Endothelial cell of umbilical vein (primary cell): ENCODE measurements around the gene CD72. TPM values are rescaled to one million over a fixed set of nuclear protein-coding genes. Genes with fewer than 3 reads are reported as not detected.

Source experiments
- BruUV-seq: library from RNA; stranded (reverse); fragments of 400-500 nt; replicated peaks from 2 replicates; lab custom pipeline; 2021; lab: Mats Ljungman, UMichigan
- CTCF ChIA-PET: fragments of 300-600, 350-600 bp; sonication (Branson Sonifier 250); formaldehyde crosslinking; loops from one replicate; lab custom pipeline; 2021; ENCODE audit warnings: antibody characterized with exemption, inconsistent platforms; lab: Charles Lee
- POLR2A ChIA-PET: fragments of 300-600, 350-600 bp; sonication (Branson Sonifier 250); formaldehyde crosslinking; loops from one replicate; lab custom pipeline; 2021; ENCODE audit warnings: antibody characterized with exemption, inconsistent platforms; lab: Charles Lee
- DNase-seq: peaks from one replicate; pipeline ENCODE4 v3.0.0-alpha.2; 2011; ENCODE audit warnings: low read depth, low spot score
- FAIRE-seq: peaks from 2 replicates; lab custom pipeline; 2011; peaks lifted over from hg19 to GRCh38; lab: Jason Lieb, UNC
- H2AFZ ChIP-seq: 2 replicates; pipeline ENCODE4 v1.6.0; 2012; ENCODE audit warnings: low read depth, low read length, control low read depth, inconsistent platforms
- H3K27ac ChIP-seq: 2 replicates; pipeline ENCODE4 v1.5.1; 2011; ENCODE audit warnings: low read depth, mild to moderate bottlenecking, control low read depth, low read length, moderate library complexity; ENCODE audit not compliant: insufficient read depth
- H3K27me3 ChIP-seq, 2 experiments: 2 replicates each; pipeline versions ENCODE4 v1.6.0 to v1.6.1; 2011; ENCODE audit warnings: low read length in 2 of 2, mixed read lengths in 1 of 2; ENCODE audit not compliant: control insufficient read depth in 2 of 2, insufficient read depth in 2 of 2
- H3K36me3 ChIP-seq, 2 experiments: 2 replicates in 1 of 2; 3 replicates in 1 of 2; pipeline ENCODE4 v1.5.1; 2011; ENCODE audit warnings: low read length in 2 of 2, mild to moderate bottlenecking in 1 of 2, moderate library complexity in 1 of 2; ENCODE audit not compliant: control insufficient read depth in 2 of 2, insufficient read depth in 2 of 2; ENCODE audit errors: extremely low read depth in 1 of 2
- H3K4me1 ChIP-seq: 3 replicates; pipeline ENCODE4 v1.5.1; 2011; ENCODE audit warnings: mild to moderate bottlenecking, low read length; ENCODE audit not compliant: control insufficient read depth, insufficient read depth; ENCODE audit errors: extremely low read depth
- H3K4me2 ChIP-seq: 2 replicates; pipeline ENCODE4 v1.6.1; 2011; ENCODE audit warnings: low read length, control low read depth, mixed read lengths; ENCODE audit not compliant: insufficient read depth
- H3K4me3 ChIP-seq, 3 experiments: fragments of 200-600 bp in 1 of 3; sonication (generic), shearing (Covaris generic) in 1 of 3; replicated peaks in 1 of 3; 2 replicates each; pipeline ENCODE4 v1.5.1; 2011 to 2016; ENCODE audit warnings: control low read depth in 3 of 3, low read length in 3 of 3, mild to moderate bottlenecking in 2 of 3, inconsistent platforms in 1 of 3, low read depth in 1 of 3, moderate library complexity in 1 of 3; ENCODE audit not compliant: insufficient read depth in 1 of 3
- H3K79me2 ChIP-seq: 2 replicates; pipeline ENCODE4 v1.6.0; 2012; ENCODE audit warnings: low read length, inconsistent platforms; ENCODE audit not compliant: control insufficient read depth, insufficient read depth
- H3K9ac ChIP-seq: replicated peaks from 2 replicates; pipeline ENCODE3; 2011; ENCODE audit warnings: low read length, control low read depth; ENCODE audit not compliant: insufficient read depth; ENCODE audit errors: extremely low read depth
- H3K9me1 ChIP-seq: replicated peaks from 3 replicates; pipeline ENCODE4 v1.6.0; 2011; ENCODE audit warnings: mild to moderate bottlenecking, low read length; ENCODE audit not compliant: control insufficient read depth, insufficient read depth; ENCODE audit errors: extremely low read depth
- H3K9me3 ChIP-seq: replicated peaks from 2 replicates; pipeline ENCODE4 v1.5.1; 2012; ENCODE audit warnings: low read length, inconsistent platforms; ENCODE audit not compliant: control insufficient read depth, insufficient read depth
- H4K20me1 ChIP-seq: replicated peaks from 2 replicates; pipeline ENCODE3; 2011; ENCODE audit warnings: mild to moderate bottlenecking, low read length; ENCODE audit not compliant: control insufficient read depth, insufficient read depth; ENCODE audit errors: extremely low read depth
- EZH2 ChIP-seq: IDR thresholded peaks from 2 replicates; pipeline ENCODE4 v1.6.1; 2012; ENCODE audit warnings: borderline replicate concordance, low read depth, mild to moderate bottlenecking, moderate library complexity, low read length, inconsistent platforms; ENCODE audit not compliant: severe bottlenecking
- FOS ChIP-seq: IDR thresholded peaks from 2 replicates; pipeline ENCODE4 v1.6.1; 2011; ENCODE audit warnings: mild to moderate bottlenecking, low read length, moderate library complexity, borderline replicate concordance; ENCODE audit not compliant: insufficient read depth
- GATA2 ChIP-seq: IDR thresholded peaks from 2 replicates; pipeline ENCODE4 v1.7.0; 2011; ENCODE audit warnings: low read depth, mild to moderate bottlenecking, moderate library complexity, mixed read lengths, low read length; ENCODE audit not compliant: insufficient read length, insufficient read depth
- JUN ChIP-seq: IDR thresholded peaks from 2 replicates; pipeline ENCODE4 v1.6.1; 2011; ENCODE audit warnings: borderline replicate concordance, low read depth; ENCODE audit not compliant: insufficient read length, insufficient read depth
- MYC ChIP-seq: IDR thresholded peaks from one replicate; pipeline ENCODE4 v1.6.1; 2011; ENCODE audit warnings: mild to moderate bottlenecking, low read depth, low read length
- POLR2A ChIP-seq: IDR thresholded peaks from 2 replicates; pipeline ENCODE4 v1.6.1; 2012; ENCODE audit warnings: low read depth, mild to moderate bottlenecking, control low read depth, low read length
- POLR2AphosphoS5 ChIP-seq: IDR thresholded peaks from 2 replicates; pipeline ENCODE4 v1.6.1; 2012; ENCODE audit warnings: low read depth, mild to moderate bottlenecking, control low read depth, low read length, moderate library complexity; ENCODE audit not compliant: insufficient read depth
- dilution Hi-C: fragments of 300-500 bp; cut with MboI; formaldehyde crosslinking; loops from one replicate; pipeline ENCODE4 v1.15.0; 2019; ENCODE audit warnings: low sequenced_read_pairs; ENCODE audit not compliant: extremely low pct_ligation_motif_present
- intact Hi-C: fragments of 100-400 bp; cut with micrococcal nuclease; formaldehyde crosslinking; loops from one replicate; pipeline ENCODE4 v1.10.0; 2022
- polyA plus RNA-seq, 4 experiments: library from polyadenylated mRNA; depleted of rRNA in 3 of 4; stranded (reverse) in 3 of 4; unstranded in 1 of 4; fragments of >200 nt; gene quantifications; 2 replicates each; pipeline versions ENCODE4 v1.2.1 to v1.2.3, GENCODE V29; 2011 to 2012; ENCODE audit warnings: missing spikeins in 1 of 4
- total RNA-seq: library from RNA; stranded (reverse); gene quantifications from 2 replicates; pipeline ENCODE4 v1.2.3, GENCODE V29; 2021
- TF ChIP-seq, protein P1 (sequence below): IDR thresholded peaks from 2 replicates; pipeline ENCODE4 v1.6.1; 2011; ENCODE audit not compliant: insufficient read depth, insufficient read length
- TF ChIP-seq, protein P2 (sequence below), 2 donors: IDR thresholded peaks; 1 replicate in 1 of 2; 2 replicates in 1 of 2; pipeline ENCODE4 v1.5.1; 2011; ENCODE audit warnings: low read length in 2 of 2, mild to moderate bottlenecking in 2 of 2, moderate library complexity in 2 of 2, control low read depth in 1 of 2, inconsistent platforms in 1 of 2, low read depth in 1 of 2; ENCODE audit not compliant: insufficient read depth in 1 of 2; ENCODE audit errors: extremely low read depth in 1 of 2

Gene CD72
- total and polyA plus RNA-seq, 2 donors (not counting 3 experiments of a cell fraction or from before 2014, with no cell fraction given) = 0.39 TPM; not detected in 1

DNA sequence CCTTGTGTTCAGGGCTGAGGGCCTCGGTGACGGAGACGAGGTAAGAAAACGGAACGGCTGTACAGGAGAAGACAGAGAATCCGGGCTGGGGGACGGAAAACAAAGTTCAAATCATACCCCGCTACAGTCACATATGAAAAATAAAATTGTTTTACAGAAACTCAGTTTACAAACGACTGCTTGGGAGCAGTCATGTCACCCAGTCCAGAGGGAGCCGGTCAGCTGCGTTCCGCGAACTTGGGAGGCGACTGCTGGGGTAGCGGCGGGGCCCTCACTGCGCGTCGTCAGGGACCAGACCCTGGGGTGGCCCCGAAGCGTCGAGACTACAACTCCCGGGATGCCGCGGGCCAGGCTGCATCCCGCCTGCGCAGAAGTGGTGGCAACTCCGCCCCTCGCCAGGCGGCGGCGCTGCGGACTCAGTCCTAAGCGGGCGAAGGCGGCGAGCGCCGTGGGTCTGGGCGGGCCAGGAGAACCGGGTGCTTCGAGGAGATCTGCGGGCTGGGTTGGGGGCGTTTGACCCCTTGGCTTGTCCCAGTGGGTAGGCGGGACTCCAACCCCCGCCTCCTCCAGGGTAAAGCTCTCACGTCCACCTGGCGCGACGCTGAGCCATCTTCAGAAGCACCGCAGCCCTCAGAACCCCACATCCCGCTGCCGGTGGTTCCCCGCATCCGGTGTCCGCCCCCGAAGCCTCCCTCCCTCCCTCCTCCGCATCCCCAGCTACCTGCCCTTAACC, 28.5 kb upstream of the CD72 start:
- Histone ChIP-seq H3K4me1 (peaks cover 6% of the 10 kb centered on the region), H3K4me3 (peak overlapping the region; percentile 39 to 80 (median 47)), H3K79me2 (no peaks in the 10 kb centered on the region), H3K4me2 (peak overlapping the region; percentile 95), H2AFZ (peak overlapping the region; percentile 98), H3K9ac (peak overlapping the region; percentile 65), H3K27me3 (peaks cover 0 to 2% of the 10 kb centered on the region in 2 experiments), H4K20me1 (no peaks in the 10 kb centered on the region), H3K9me3 (no peaks in the 10 kb centered on the region), H3K27ac (peak overlapping the region; percentile 24), H3K36me3 (no peaks in the 10 kb centered on the region), H3K9me1 (no peaks in the 10 kb centered on the region)
- DNase-seq = peak; percentile 91
- peak; percentile 90 for FAIRE-seq
- intact Hi-C loops (loop anchor here (1.0 to 5.0 kb wide), 3 partner anchors 50 to 236 kb away; no protein-coding TSS in a partner anchor), dilution Hi-C loops (no loop called here)
- POLR2A ChIA-PET = no interaction called here
- BruUV-seq = TSS peak; percentile 59
- TF ChIP-seq FOS (no peak), POLR2A (peak; percentile 27), POLR2AphosphoS5 (peak; percentile 67), JUN (no peak), EZH2 (no peak), MYC (no peak), GATA2 (no peak)
- TF ChIP-seq, protein P1, sequence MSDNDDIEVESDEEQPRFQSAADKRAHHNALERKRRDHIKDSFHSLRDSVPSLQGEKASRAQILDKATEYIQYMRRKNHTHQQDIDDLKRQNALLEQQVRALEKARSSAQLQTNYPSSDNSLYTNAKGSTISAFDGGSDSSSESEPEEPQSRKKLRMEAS = no peak
- TF ChIP-seq, protein P2, sequence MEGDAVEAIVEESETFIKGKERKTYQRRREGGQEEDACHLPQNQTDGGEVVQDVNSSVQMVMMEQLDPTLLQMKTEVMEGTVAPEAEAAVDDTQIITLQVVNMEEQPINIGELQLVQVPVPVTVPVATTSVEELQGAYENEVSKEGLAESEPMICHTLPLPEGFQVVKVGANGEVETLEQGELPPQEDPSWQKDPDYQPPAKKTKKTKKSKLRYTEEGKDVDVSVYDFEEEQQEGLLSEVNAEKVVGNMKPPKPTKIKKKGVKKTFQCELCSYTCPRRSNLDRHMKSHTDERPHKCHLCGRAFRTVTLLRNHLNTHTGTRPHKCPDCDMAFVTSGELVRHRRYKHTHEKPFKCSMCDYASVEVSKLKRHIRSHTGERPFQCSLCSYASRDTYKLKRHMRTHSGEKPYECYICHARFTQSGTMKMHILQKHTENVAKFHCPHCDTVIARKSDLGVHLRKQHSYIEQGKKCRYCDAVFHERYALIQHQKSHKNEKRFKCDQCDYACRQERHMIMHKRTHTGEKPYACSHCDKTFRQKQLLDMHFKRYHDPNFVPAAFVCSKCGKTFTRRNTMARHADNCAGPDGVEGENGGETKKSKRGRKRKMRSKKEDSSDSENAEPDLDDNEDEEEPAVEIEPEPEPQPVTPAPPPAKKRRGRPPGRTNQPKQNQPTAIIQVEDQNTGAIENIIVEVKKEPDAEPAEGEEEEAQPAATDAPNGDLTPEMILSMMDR (IDR thresholded peaks at IDR 0.05; ENCODE audit: extremely low read depth in 1 of 2, insufficient read depth in 1 of 2, low read depth in 1 of 2, low read length in 2 of 2) = peak; percentile 91 to 98
- CTCF ChIA-PET = interaction anchor here (0.9 to 2.4 kb wide), 15 partner anchors 10 to 392 kb away, joined by 3 to 27 read pairs (median 4); partner anchors contain the start of genes CCDC107 and RMRP
